ENCODE results near the gene DVL3. TPM values are rescaled to one million over a fixed set of nuclear protein-coding genes. Genes with fewer than 3 reads are reported as not detected.

The DVL3 gene
- total RNA-seq, 4 donors from 2014 or later, result 36.5 to 58.1 (median 48.0) TPM

DNA sequence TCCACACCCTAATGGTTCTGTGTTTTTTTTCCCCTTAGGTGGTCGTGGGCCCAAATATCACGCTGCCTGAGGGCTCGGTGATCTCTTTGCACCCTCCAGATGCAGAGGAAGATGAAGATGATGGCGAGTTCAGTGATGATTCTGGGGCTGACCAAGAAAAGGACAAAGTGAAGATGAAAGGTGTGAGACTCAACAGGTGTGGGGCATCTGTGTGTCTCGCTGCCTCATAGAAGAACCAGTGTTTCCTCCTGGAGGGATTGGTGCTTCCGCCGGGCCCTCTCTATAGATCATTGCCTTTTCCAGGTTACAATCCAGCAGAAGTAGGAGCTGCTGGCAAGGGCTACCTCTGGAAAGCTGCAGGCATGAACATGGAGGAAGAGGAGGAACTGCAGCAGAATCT lies 13.0 kb upstream of the DVL3 start:
- Histone ChIP-seq H3K36me3 (peaks cover 0 to 69% of the 10 kb centered on the region in 2 donors), H3K9me3 (no peaks in the 10 kb centered on the region), H3K27ac (no peak overlapping the region), H3K27me3 (no peaks in the 10 kb centered on the region), H3K4me3 (no peak overlapping the region), H3K4me1 (peaks cover 25 to 33% of the 10 kb centered on the region in 2 donors)
- intact Hi-C loops (cut with DNase I; ENCODE audit: low total_unique reads), result no loop called here
- in situ Hi-C loops (cut with MboI; ENCODE audit: low sequenced_read_pairs in 4 of 4), result loop anchor here in 3 of 4 donors (10.0 to 25.0 kb wide), 3 partner anchors 95 to 255 kb away; partner anchors contain the start of genes PARL (in 3 of the 3), ALG3 (in 2 of the 3), EEF1AKMT4 (in 2 of the 3) and VWA5B2 (in 1 of the 3)
- ATAC-seq (no peak), DNase-seq (no peak)
- TF ChIP-seq, protein P1, sequence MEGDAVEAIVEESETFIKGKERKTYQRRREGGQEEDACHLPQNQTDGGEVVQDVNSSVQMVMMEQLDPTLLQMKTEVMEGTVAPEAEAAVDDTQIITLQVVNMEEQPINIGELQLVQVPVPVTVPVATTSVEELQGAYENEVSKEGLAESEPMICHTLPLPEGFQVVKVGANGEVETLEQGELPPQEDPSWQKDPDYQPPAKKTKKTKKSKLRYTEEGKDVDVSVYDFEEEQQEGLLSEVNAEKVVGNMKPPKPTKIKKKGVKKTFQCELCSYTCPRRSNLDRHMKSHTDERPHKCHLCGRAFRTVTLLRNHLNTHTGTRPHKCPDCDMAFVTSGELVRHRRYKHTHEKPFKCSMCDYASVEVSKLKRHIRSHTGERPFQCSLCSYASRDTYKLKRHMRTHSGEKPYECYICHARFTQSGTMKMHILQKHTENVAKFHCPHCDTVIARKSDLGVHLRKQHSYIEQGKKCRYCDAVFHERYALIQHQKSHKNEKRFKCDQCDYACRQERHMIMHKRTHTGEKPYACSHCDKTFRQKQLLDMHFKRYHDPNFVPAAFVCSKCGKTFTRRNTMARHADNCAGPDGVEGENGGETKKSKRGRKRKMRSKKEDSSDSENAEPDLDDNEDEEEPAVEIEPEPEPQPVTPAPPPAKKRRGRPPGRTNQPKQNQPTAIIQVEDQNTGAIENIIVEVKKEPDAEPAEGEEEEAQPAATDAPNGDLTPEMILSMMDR (IDR thresholded peaks at IDR 0.05 in 4 of 5, conservative IDR thresholded peaks at IDR 0.05 in 1 of 5), result no peak
- TF ChIP-seq POLR2A (IDR thresholded peaks at IDR 0.05), result no peak

GRCh38 chr3:184143327-184143726 lies 11.8 kb upstream of the DVL3 start:
- in situ Hi-C loops (cut with MboI; ENCODE audit: low sequenced_read_pairs in 4 of 4), result loop anchor here in 3 of 4 donors (10.0 to 25.0 kb wide), 3 partner anchors 94 to 256 kb away; partner anchors contain the start of genes PARL (in 3 of the 3), ALG3 (in 2 of the 3), EEF1AKMT4 (in 2 of the 3) and VWA5B2 (in 1 of the 3)
- Histone ChIP-seq H3K27me3 (no peaks in the 10 kb centered on the region), H3K4me3 (no peak overlapping the region), H3K9me3 (no peaks in the 10 kb centered on the region), H3K27ac (no peak overlapping the region), H3K4me1 (peaks cover 23 to 33% of the 10 kb centered on the region in 2 donors), H3K36me3 (peaks cover 0 to 59% of the 10 kb centered on the region in 2 donors)
- no peak for ATAC-seq
- TF ChIP-seq, protein P1 (IDR thresholded peaks at IDR 0.05 in 4 of 5, conservative IDR thresholded peaks at IDR 0.05 in 1 of 5), result no peak
- no peak for TF ChIP-seq POLR2A (IDR thresholded peaks at IDR 0.05)
- intact Hi-C loops (cut with DNase I; ENCODE audit: low total_unique reads), result no loop called here
- no peak for DNase-seq

GRCh38 chr3:184144505-184144904 lies 10.7 kb upstream of the DVL3 start:
- Histone ChIP-seq H3K36me3 (peaks cover 0 to 53% of the 10 kb centered on the region in 2 donors), H3K27me3 (no peaks in the 10 kb centered on the region), H3K27ac (peak overlapping the region; percentile 61 to 80 (median 72)), H3K9me3 (no peaks in the 10 kb centered on the region), H3K4me3 (no peak overlapping the region), H3K4me1 (peaks cover 23 to 33% of the 10 kb centered on the region in 2 donors)
- in situ Hi-C loops (cut with MboI; ENCODE audit: low sequenced_read_pairs in 4 of 4), result loop anchor here in 3 of 4 donors (10.0 to 25.0 kb wide), 3 partner anchors 93 to 257 kb away; partner anchors contain the start of genes PARL (in 3 of the 3), ALG3 (in 2 of the 3), EEF1AKMT4 (in 2 of the 3) and VWA5B2 (in 1 of the 3)
- TF ChIP-seq, protein P1 (IDR thresholded peaks at IDR 0.05 in 4 of 5, conservative IDR thresholded peaks at IDR 0.05 in 1 of 5), result no peak
- no peak for TF ChIP-seq POLR2A (IDR thresholded peaks at IDR 0.05)
- intact Hi-C loops (cut with DNase I; ENCODE audit: low total_unique reads), result loop anchor here (2.0 kb wide), 2 partner anchors 42 to 104 kb away; partner anchors contain the start of genes ABCF3, ALG3 and EEF1AKMT4
- DNase-seq, result peak; percentile 48 to 81
- ATAC-seq, result peak; percentile 76 to 95

- peak overlapping the region; percentile 61 to 80 (median 72) for H3K27ac ChIP-seq
Measured at GRCh38 chr3:184145111-184145524, 10.1 kb upstream of the DVL3 start.

More at GRCh38 chr3:184145111-184145524, 10.1 kb upstream of the DVL3 start:
- intact Hi-C loops (cut with DNase I; ENCODE audit: low total_unique reads) (loop anchor here (2.0 kb wide), 2 partner anchors 42 to 104 kb away; partner anchors contain the start of genes ABCF3, ALG3 and EEF1AKMT4), in situ Hi-C loops (cut with MboI; ENCODE audit: low sequenced_read_pairs in 4 of 4) (loop anchor here in 3 of 4 donors (10.0 to 25.0 kb wide), 3 partner anchors 92 to 258 kb away; partner anchors contain the start of genes PARL (in 3 of the 3), ALG3 (in 2 of the 3), EEF1AKMT4 (in 2 of the 3) and VWA5B2 (in 1 of the 3))
- Histone ChIP-seq H3K36me3 (peaks cover 0 to 50% of the 10 kb centered on the region in 2 donors), H3K4me3 (no peak overlapping the region), H3K4me1 (peaks cover 23 to 33% of the 10 kb centered on the region in 2 donors), H3K9me3 (no peaks in the 10 kb centered on the region), H3K27me3 (no peaks in the 10 kb centered on the region)
- ATAC-seq, result peak; percentile 73 to 81
- peak; percentile 38 to 61 for DNase-seq
- TF ChIP-seq, protein P1 (IDR thresholded peaks at IDR 0.05 in 4 of 5, conservative IDR thresholded peaks at IDR 0.05 in 1 of 5), result peak in 4 of 5 experiments; percentile 35 to 59 (median 53)
- no peak for TF ChIP-seq POLR2A (IDR thresholded peaks at IDR 0.05)

All from gastrocnemius medialis (tissue), 4 donors.